Measurements from ENCODE around the gene PINK1. TPM values are rescaled to one million over a fixed set of nuclear protein-coding genes. Genes with fewer than 3 reads are reported as not detected.

Gene PINK1
- total RNA-seq, 1 donor from 2014 or later: 90.5 TPM

- ATAC-seq: no peak
- DNase-seq (ENCODE audit: low spot score): no peak
These were observed 23.7 kb upstream of the PINK1 start for GRCh38 chr1:20609541-20609940.

- no peak for ATAC-seq
- DNase-seq (ENCODE audit: low spot score): no peak
These were observed 22.3 kb upstream of the PINK1 start for GRCh38 chr1:20610970-20611369.

GRCh38 chr1:20611652-20612051 lies 21.6 kb upstream of the PINK1 start:
- DNase-seq (ENCODE audit: low spot score) (no peak), ATAC-seq (no peak)

- DNase-seq (ENCODE audit: low spot score) (no peak), ATAC-seq (no peak)
These were observed 21.0 kb upstream of the PINK1 start for GRCh38 chr1:20612221-20612746.

- ATAC-seq: no peak
- DNase-seq (ENCODE audit: low spot score): no peak
These were observed 19.1 kb upstream of the PINK1 start for GRCh38 chr1:20614131-20614579.

- ATAC-seq (no peak), DNase-seq (ENCODE audit: low spot score) (no peak)
These were observed 17.1 kb upstream of the PINK1 start for GRCh38 chr1:20615946-20616846.

- DNase-seq (ENCODE audit: low spot score): no peak
- ATAC-seq: no peak
These were observed 16.3 kb upstream of the PINK1 start for GRCh38 chr1:20616847-20617487.

GRCh38 chr1:20618550-20618949 lies 14.7 kb upstream of the PINK1 start:
- DNase-seq (ENCODE audit: low spot score) (no peak), ATAC-seq (no peak)

- DNase-seq (ENCODE audit: low spot score): no peak
- no peak for ATAC-seq
These were observed 13.3 kb upstream of the PINK1 start for GRCh38 chr1:20619999-20620398.

GRCh38 chr1:20621012-20621411 lies 12.2 kb upstream of the PINK1 start:
- DNase-seq (ENCODE audit: low spot score): no peak
- ATAC-seq: no peak

GRCh38 chr1:20624709-20625108 lies 8.5 kb upstream of the PINK1 start:
- DNase-seq (ENCODE audit: low spot score): no peak
- no peak for ATAC-seq

GRCh38 chr1:20625176-20626097 lies 7.8 kb upstream of the PINK1 start:
- no peak for ATAC-seq

GRCh38 chr1:20626098-20626427 lies 7.2 kb upstream of the PINK1 start:
- DNase-seq (ENCODE audit: low spot score) (no peak), ATAC-seq (no peak)

More at GRCh38 chr1:20625176-20626097, 7.8 kb upstream of the PINK1 start:
- DNase-seq (ENCODE audit: low spot score): no peak

- DNase-seq (ENCODE audit: low spot score) (no peak), ATAC-seq (no peak)
These were observed 6.7 kb upstream of the PINK1 start for GRCh38 chr1:20626524-20626923.

- ATAC-seq: no peak
- no peak for DNase-seq (ENCODE audit: low spot score)
These were observed 2.5 kb upstream of the PINK1 start for GRCh38 chr1:20630729-20631128.

- no peak for ATAC-seq
- DNase-seq (ENCODE audit: low spot score): no peak
These were observed 872 bp upstream of the PINK1 start for GRCh38 chr1:20632386-20632785.

- DNase-seq (ENCODE audit: low spot score) (no peak), ATAC-seq (no peak)
These were observed 871 bp downstream of the PINK1 start for GRCh38 chr1:20634065-20634593.

GRCh38 chr1:20634594-20635084 lies 1.4 kb downstream of the PINK1 start:
- ATAC-seq: peak; percentile 59

GRCh38 chr1:20636785-20637347 lies 3.6 kb downstream of the PINK1 start:
- no peak for DNase-seq (ENCODE audit: low spot score)
- ATAC-seq: no peak

More at GRCh38 chr1:20634594-20635084, 1.4 kb downstream of the PINK1 start:
- DNase-seq (ENCODE audit: low spot score): peak; percentile 70

- no peak for DNase-seq (ENCODE audit: low spot score)
- peak; percentile 79 for ATAC-seq
These were observed 6.9 kb downstream of the PINK1 start for GRCh38 chr1:20640183-20640597.
